Measurements from ENCODE around the gene MGMT.

GRCh38 chr10:129652521-129653201 lies 185.6 kb downstream of the MGMT start:
- TF ChIP-seq, protein P1, sequence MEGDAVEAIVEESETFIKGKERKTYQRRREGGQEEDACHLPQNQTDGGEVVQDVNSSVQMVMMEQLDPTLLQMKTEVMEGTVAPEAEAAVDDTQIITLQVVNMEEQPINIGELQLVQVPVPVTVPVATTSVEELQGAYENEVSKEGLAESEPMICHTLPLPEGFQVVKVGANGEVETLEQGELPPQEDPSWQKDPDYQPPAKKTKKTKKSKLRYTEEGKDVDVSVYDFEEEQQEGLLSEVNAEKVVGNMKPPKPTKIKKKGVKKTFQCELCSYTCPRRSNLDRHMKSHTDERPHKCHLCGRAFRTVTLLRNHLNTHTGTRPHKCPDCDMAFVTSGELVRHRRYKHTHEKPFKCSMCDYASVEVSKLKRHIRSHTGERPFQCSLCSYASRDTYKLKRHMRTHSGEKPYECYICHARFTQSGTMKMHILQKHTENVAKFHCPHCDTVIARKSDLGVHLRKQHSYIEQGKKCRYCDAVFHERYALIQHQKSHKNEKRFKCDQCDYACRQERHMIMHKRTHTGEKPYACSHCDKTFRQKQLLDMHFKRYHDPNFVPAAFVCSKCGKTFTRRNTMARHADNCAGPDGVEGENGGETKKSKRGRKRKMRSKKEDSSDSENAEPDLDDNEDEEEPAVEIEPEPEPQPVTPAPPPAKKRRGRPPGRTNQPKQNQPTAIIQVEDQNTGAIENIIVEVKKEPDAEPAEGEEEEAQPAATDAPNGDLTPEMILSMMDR (IDR thresholded peaks at IDR 0.05; ENCODE audit: low read length): no peak
- TF ChIP-seq EZH2 (optimal IDR thresholded peaks at IDR 0.05; ENCODE audit: low read depth, low read length): no peak
